Aorta (tissue), 5 donors: ENCODE data around the gene GRB10. TPM values are rescaled to one million over a fixed set of nuclear protein-coding genes. Genes with fewer than 3 reads are reported as not detected.
A peak's percentile ranks its signal among the peaks of the same experiment; 100 is the strongest.

Experiments used
- ATAC-seq: fragments of 200-7000 bp; cut with Tn5 transposase; one replicate; pipeline ENCODE4 v1.9.1; 2022; ENCODE audit warnings: moderate library complexity; ENCODE audit not compliant: low FRiP score
- DNase-seq, 2 donors: peaks; one replicate each; pipeline ENCODE4 v3.0.0-alpha.2; 2020
- H3K27ac ChIP-seq, 2 donors: one replicate each; pipeline ENCODE4 v1.5.1; 2013; ENCODE audit warnings: low read length in 2 of 2, mild to moderate bottlenecking in 2 of 2, moderate library complexity in 2 of 2, control low read depth in 1 of 2, inconsistent platforms in 1 of 2, low read depth in 1 of 2
- H3K27me3 ChIP-seq, 2 donors: one replicate each; pipeline ENCODE4 v1.6.1; 2013; ENCODE audit warnings: control low read depth in 1 of 2, low read length in 1 of 2, mild to moderate bottlenecking in 1 of 2, moderate library complexity in 1 of 2; ENCODE audit not compliant: insufficient read depth in 2 of 2, control insufficient read depth in 1 of 2
- H3K36me3 ChIP-seq, 2 donors: one replicate each; pipeline ENCODE4 v1.6.1; 2013; ENCODE audit warnings: control low read depth in 1 of 2, low read length in 1 of 2, mild to moderate bottlenecking in 1 of 2; ENCODE audit not compliant: insufficient read depth in 2 of 2, control insufficient read depth in 1 of 2
- H3K4me1 ChIP-seq, 2 donors: one replicate each; pipeline ENCODE4 v1.6.1; 2013; ENCODE audit warnings: low read length in 2 of 2, control low read depth in 1 of 2, mild to moderate bottlenecking in 1 of 2, moderate library complexity in 1 of 2; ENCODE audit not compliant: insufficient read depth in 2 of 2, control insufficient read depth in 1 of 2
- H3K4me3 ChIP-seq, 2 donors: one replicate each; pipeline ENCODE4 v1.5.1; 2013; ENCODE audit warnings: low read length in 2 of 2, control low read depth in 1 of 2, mild to moderate bottlenecking in 1 of 2
- H3K9me3 ChIP-seq: one replicate; pipeline ENCODE4 v1.6.1; 2013; ENCODE audit warnings: mild to moderate bottlenecking, low read length; ENCODE audit not compliant: control insufficient read depth
- WGBS, 2 donors: extraction: QIAGEN DNeasy Blood & Tissue Kit; methylation state at CpG; one replicate each; pipeline ENCODE4 v1.1.7; 2013; 5-methylcytosine and 5-hydroxymethylcytosine counted together
- intact Hi-C, 2 donors: fragments of 100-400 bp; cut with DNase I; formaldehyde crosslinking; loops; one replicate each; pipeline versions ENCODE4 v1.14.2 to v1.15.0; 2022
- polyA plus RNA-seq, 2 donors: library from polyadenylated mRNA; stranded (reverse); fragments of 200-250 nt; gene quantifications; one replicate each; pipeline ENCODE4 v1.2.3, GENCODE V29; 2013
- total RNA-seq, 2 donors: library from RNA; stranded (reverse); fragmentation: NEBNext Ultra II Directional; extraction: Animal tissue kit (Norgen Biotek cat#: 25700); gene quantifications; one replicate each; pipeline ENCODE4 v1.2.1, GENCODE V29; 2021
- donor health status: healthy with polysubstance abuse.
- donor health status: Bipolar disorder and iron deficiency.
- donor health status: DM: no; HTN: no; CAD: no.
- donor health status: DM: no; HTN: no; CAD: no.
- donor health status: DM: yes; HTN: yes; CAD: no.

Gene GRB10
- total and polyA plus RNA-seq, 4 donors: 11.8 to 108 (median 63.8) TPM

DNA sequence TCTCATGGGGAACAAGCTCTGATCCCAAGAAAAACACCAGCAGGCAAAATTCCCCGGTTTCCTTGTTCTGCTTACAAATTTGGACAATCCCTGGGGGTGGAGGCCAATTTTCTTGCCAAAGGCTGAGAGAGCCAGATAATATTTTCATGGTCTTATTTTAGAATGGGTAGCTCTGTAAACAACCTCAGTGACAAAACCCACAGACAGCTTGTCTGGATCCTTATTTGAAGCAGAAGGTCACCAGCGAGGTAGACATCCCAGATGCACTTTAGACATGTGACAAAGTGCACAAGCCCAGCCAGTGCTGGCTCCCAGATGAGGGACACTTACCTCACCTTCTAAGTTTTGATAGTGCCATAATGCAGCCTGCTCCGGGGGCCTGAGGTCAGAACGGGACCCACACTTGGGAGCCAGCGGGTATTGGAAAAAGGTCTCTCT, 114.9 kb downstream of the GRB10 start:
- H3K27me3 ChIP-seq: no peaks in the 10 kb centered on the region
- intact Hi-C loops: no loop called here
- peak overlapping the region in 1 of 2 donors; percentile 93 for H3K27ac ChIP-seq
- H3K4me1 ChIP-seq: peaks cover 2 to 4% of the 10 kb centered on the region in 2 donors
- WGBS, 2 donors: 2 to 8% methylated on average over 5 of the region's 5 CpGs
- no peak overlapping the region for H3K4me3 ChIP-seq
- no peaks in the 10 kb centered on the region for H3K9me3 ChIP-seq
- DNase-seq (peak in 1 of 2 donors; percentile 66), ATAC-seq (peak; percentile 60)
- H3K36me3 ChIP-seq: no peaks in the 10 kb centered on the region

- Histone ChIP-seq H3K4me1 (peaks cover 2 to 4% of the 10 kb centered on the region in 2 donors), H3K4me3 (no peak overlapping the region), H3K27ac (peak overlapping the region; percentile 37 to 80), H3K9me3 (no peaks in the 10 kb centered on the region), H3K27me3 (no peaks in the 10 kb centered on the region), H3K36me3 (no peaks in the 10 kb centered on the region)
- ATAC-seq (peak; percentile 31), DNase-seq (peak in 1 of 2 donors; percentile 70)
- intact Hi-C loops: no loop called here
- 7 to 9% methylated on average over 4 of the region's 4 CpGs for WGBS, 2 donors
Observed at GRCh38 chr7:50667338-50667737, 115.4 kb downstream of the GRB10 start.

- ATAC-seq: no peak
Observed at GRCh38 chr7:50666124-50666496, 116.6 kb downstream of the GRB10 start.

DNA sequence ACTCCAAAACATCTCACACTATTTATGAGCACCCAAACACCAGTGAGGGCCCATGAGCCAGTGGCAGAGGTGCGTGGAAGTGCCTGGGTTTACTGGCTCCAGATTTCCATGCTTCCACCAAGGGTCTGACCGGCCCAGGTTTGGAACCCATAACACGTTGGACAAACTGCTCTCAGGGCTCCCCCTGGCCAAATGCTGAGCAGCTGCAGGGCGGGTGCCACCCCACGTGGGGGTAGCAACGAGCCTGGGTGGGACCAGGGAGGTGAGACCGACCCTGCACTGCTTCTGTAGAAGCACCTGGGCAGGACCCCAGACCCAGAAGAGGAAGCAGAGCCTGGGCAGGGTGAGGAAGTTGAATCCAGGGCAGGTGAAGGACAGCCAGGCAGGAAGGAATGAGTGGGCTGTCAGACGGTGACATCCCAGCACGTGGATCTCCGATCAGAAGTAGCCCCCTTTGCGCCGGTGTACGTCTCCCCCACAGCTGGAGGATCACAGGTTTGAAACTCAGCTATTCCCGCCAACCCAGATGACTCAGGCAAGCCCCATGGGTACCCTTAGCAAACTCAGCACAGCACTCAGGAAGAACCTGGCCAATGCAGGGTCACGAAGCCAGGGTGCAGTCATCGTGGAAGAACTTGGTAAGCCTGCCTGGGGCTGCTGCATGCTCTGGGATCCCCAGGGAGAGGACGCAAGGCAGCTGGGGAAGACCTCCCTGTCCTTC, 117.1 kb downstream of the GRB10 start:
- no peak overlapping the region for H3K4me3 ChIP-seq
- WGBS, 2 donors: 77 to 81% methylated on average over 17 of the region's 17 CpGs
- peaks cover 2 to 4% of the 10 kb centered on the region in 2 donors for H3K4me1 ChIP-seq
- H3K9me3 ChIP-seq: no peaks in the 10 kb centered on the region
- H3K36me3 ChIP-seq: no peaks in the 10 kb centered on the region
- no peak overlapping the region for H3K27ac ChIP-seq
- no peaks in the 10 kb centered on the region for H3K27me3 ChIP-seq
- DNase-seq (peak in 1 of 2 donors; percentile 84), ATAC-seq (no peak)
- intact Hi-C loops: no loop called here

More at GRCh38 chr7:50666124-50666496, 116.6 kb downstream of the GRB10 start:
- DNase-seq: no peak
- Histone ChIP-seq H3K36me3 (no peaks in the 10 kb centered on the region), H3K9me3 (no peaks in the 10 kb centered on the region), H3K4me1 (peaks cover 2 to 4% of the 10 kb centered on the region in 2 donors), H3K27me3 (no peaks in the 10 kb centered on the region), H3K4me3 (no peak overlapping the region), H3K27ac (peak overlapping the region in 1 of 2 donors; percentile 19)
- intact Hi-C loops: no loop called here
- 96 to 97% methylated on average over 11 of the region's 11 CpGs for WGBS, 2 donors

- H3K27ac ChIP-seq: no peak overlapping the region
- no peak for ATAC-seq
- DNase-seq: no peak
- no peaks in the 10 kb centered on the region for H3K36me3 ChIP-seq
- no peak overlapping the region for H3K4me3 ChIP-seq
- WGBS, 2 donors: 69 to 71% methylated on average over 4 of the region's 4 CpGs
- intact Hi-C loops: no loop called here
- no peaks in the 10 kb centered on the region for H3K9me3 ChIP-seq
- H3K4me1 ChIP-seq: peaks cover 2 to 4% of the 10 kb centered on the region in 2 donors
- no peaks in the 10 kb centered on the region for H3K27me3 ChIP-seq
Observed at GRCh38 chr7:50664937-50665336, 117.8 kb downstream of the GRB10 start.

DNA sequence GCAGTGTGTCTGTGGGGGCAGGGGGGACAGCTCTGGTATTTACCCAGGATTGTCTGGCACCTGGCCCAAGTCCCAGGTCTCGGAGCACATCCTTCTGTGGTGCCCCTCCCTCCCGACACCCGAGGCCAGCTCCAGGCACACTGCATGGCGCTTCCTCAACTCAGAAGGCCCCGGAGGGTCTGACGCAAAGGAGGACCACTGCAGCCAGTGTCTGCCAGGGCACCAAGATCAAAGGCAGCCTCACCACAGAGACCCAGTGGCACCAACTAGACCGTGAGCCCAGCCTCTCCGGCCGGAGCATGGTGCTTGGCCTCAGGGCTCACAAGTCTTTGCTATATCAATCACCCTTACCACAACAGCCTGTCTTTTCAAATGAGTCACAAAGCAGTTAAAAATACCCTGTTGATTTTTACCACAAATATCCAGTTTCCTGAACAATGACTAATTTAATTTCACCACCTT, 118.2 kb downstream of the GRB10 start:
- 54 to 59% methylated on average over 9 of the region's 9 CpGs for whole genome bisulfite sequencing, 2 donors
- Histone ChIP-seq H3K36me3 (no peaks in the 10 kb centered on the region), H3K4me1 (peaks cover 2 to 4% of the 10 kb centered on the region in 2 donors), H3K9me3 (no peaks in the 10 kb centered on the region), H3K27me3 (no peaks in the 10 kb centered on the region), H3K27ac (peak overlapping the region in 1 of 2 donors; percentile 16), H3K4me3 (no peak overlapping the region)
- DNase-seq (peak in 1 of 2 donors; percentile 68), ATAC-seq (no peak)
- intact Hi-C loops: no loop called here

DNA sequence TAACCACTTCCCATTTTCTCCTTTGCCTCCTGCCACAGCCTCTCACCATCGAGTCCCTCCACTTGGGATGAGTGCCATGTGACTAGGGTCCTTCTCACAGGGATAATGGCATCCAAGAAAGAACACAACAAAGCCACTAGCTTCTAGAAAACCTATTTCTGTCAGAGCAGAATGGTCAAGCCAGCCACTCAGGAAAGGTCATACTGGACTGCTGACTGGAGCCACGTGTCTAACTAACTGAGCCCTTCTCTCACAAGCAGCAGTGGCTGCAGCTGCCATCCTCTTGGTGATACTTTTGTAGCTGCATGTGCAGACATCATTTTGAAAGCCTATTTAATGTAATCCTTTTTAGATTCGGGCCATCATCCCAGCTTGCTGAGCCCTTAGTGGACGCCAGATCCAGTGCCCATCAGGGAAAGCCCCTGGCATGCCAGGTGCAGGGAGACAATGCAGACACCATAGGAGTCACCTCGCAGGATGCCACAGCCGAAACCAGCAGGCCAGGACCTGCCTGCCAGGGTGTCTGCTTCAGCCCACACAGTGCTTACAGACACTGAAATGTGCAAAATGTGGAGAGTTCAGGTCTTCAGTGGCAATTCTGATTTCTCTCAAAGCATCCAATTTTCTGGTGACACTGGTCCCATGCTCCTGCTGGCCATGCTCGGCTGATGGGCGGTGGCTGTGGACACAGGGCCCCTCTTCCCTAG, 119.1 kb downstream of the GRB10 start:
- no peak for ATAC-seq
- no peak overlapping the region for H3K4me3 ChIP-seq
- H3K36me3 ChIP-seq: no peaks in the 10 kb centered on the region
- H3K4me1 ChIP-seq: peaks cover 2 to 4% of the 10 kb centered on the region in 2 donors
- peak in 1 of 2 donors; percentile 17 for DNase-seq
- no peaks in the 10 kb centered on the region for H3K27me3 ChIP-seq
- WGBS, 2 donors: 91% methylated on average over 8 of the region's 8 CpGs
- intact Hi-C loops: no loop called here
- H3K27ac ChIP-seq: no peak overlapping the region
- no peaks in the 10 kb centered on the region for H3K9me3 ChIP-seq

GRCh38 chr7:50662996-50663395, 119.7 kb downstream of the GRB10 start:
- intact Hi-C loops: no loop called here
- H3K27ac ChIP-seq: no peak overlapping the region
- DNase-seq (peak in 1 of 2 donors; percentile 57), ATAC-seq (no peak)
- no peaks in the 10 kb centered on the region for H3K36me3 ChIP-seq
- H3K27me3 ChIP-seq: no peaks in the 10 kb centered on the region
- peaks cover under 1 to 4% of the 10 kb centered on the region in 2 donors for H3K4me1 ChIP-seq
- no peak overlapping the region for H3K4me3 ChIP-seq
- WGBS, 2 donors: 97 to 100% methylated on average over 2 of the region's 2 CpGs
- H3K9me3 ChIP-seq: no peaks in the 10 kb centered on the region
